Loucy (cell line): ENCODE data around the gene A2M.

ENCODE experiments used
- H2AFZ ChIP-seq: fragments of 200-600 bp; sonication (generic); 2 replicates; pipeline ENCODE4 v1.6.0; 2016; ENCODE audit warnings: antibody characterized with exemption, mild to moderate bottlenecking, low read length, moderate library complexity
- H3F3A ChIP-seq: fragments of 200-600 bp; 2 replicates; pipeline ENCODE4 v1.6.0; 2016; ENCODE audit warnings: antibody characterized with exemption, low read depth, mild to moderate bottlenecking
- H3K27me3 ChIP-seq: fragments of 200-600 bp; sonication (generic); 2 replicates; pipeline ENCODE4 v1.6.1; 2014; ENCODE audit warnings: low read length, mild to moderate bottlenecking; ENCODE audit not compliant: insufficient read depth, poor library complexity, severe bottlenecking
- H3K36me3 ChIP-seq: fragments of 200-600 bp; sonication (generic); 2 replicates; pipeline ENCODE4 v1.6.1; 2016; ENCODE audit warnings: low read length; ENCODE audit not compliant: insufficient read depth
- H3K4me1 ChIP-seq: fragments of 200-600 bp; sonication (generic); 2 replicates; pipeline ENCODE4 v1.5.1; 2014; ENCODE audit warnings: low read length, mild to moderate bottlenecking; ENCODE audit not compliant: insufficient read depth, poor library complexity, severe bottlenecking
- H3K4me2 ChIP-seq: fragments of 200-600 bp; sonication (generic); 2 replicates; pipeline ENCODE4 v1.6.0; 2014; ENCODE audit warnings: antibody characterized with exemption, low read length, low read depth, mild to moderate bottlenecking; ENCODE audit not compliant: poor library complexity, severe bottlenecking
- H3K4me3 ChIP-seq: fragments of 200-600 bp; sonication (generic); 2 replicates; pipeline ENCODE4 v1.5.1; 2014; ENCODE audit warnings: low read length, mild to moderate bottlenecking, mixed read lengths; ENCODE audit not compliant: poor library complexity, severe bottlenecking
- H3K79me2 ChIP-seq: fragments of 200-600 bp; sonication (generic); 2 replicates; pipeline ENCODE4 v1.6.1; 2014; ENCODE audit warnings: low read length; ENCODE audit not compliant: insufficient read depth
- H3K9ac ChIP-seq: fragments of 200-600 bp; sonication (generic); 2 replicates; pipeline ENCODE4 v1.6.0; 2014; ENCODE audit warnings: mild to moderate bottlenecking, low read depth, low read length, moderate library complexity; ENCODE audit not compliant: poor library complexity, severe bottlenecking
- H3K9me2 ChIP-seq: fragments of 200-600 bp; sonication (generic); replicated peaks from 2 replicates; pipeline ENCODE4 v1.6.1; 2016; ENCODE audit warnings: low read depth, low read length, mixed read lengths
- H3K9me3 ChIP-seq: fragments of 200-600 bp; sonication (generic); 2 replicates; pipeline ENCODE4 v1.6.1; 2014; ENCODE audit warnings: mild to moderate bottlenecking, antibody characterized with exemption, low read length, low read depth; ENCODE audit not compliant: insufficient read depth
- H4K20me1 ChIP-seq: fragments of 200-600 bp; sonication (generic); 2 replicates; pipeline ENCODE4 v1.6.0; 2014; ENCODE audit warnings: antibody characterized with exemption, low read length, mild to moderate bottlenecking; ENCODE audit not compliant: insufficient read depth, poor library complexity, severe bottlenecking
- EZH2phosphoT487 ChIP-seq: fragments of 200-600 bp; IDR thresholded peaks from 2 replicates; pipeline ENCODE4 v1.6.1; 2018; ENCODE audit warnings: antibody characterized with exemption, mild to moderate bottlenecking, moderate library complexity, borderline replicate concordance
- TF ChIP-seq, protein P1 (sequence below): fragments of 200-600 bp; sonication (generic); conservative IDR thresholded peaks from 2 replicates; pipeline ENCODE4 v1.5.1; 2014; ENCODE audit warnings: mild to moderate bottlenecking, antibody characterized with exemption, low read length

Gene A2M

DNA sequence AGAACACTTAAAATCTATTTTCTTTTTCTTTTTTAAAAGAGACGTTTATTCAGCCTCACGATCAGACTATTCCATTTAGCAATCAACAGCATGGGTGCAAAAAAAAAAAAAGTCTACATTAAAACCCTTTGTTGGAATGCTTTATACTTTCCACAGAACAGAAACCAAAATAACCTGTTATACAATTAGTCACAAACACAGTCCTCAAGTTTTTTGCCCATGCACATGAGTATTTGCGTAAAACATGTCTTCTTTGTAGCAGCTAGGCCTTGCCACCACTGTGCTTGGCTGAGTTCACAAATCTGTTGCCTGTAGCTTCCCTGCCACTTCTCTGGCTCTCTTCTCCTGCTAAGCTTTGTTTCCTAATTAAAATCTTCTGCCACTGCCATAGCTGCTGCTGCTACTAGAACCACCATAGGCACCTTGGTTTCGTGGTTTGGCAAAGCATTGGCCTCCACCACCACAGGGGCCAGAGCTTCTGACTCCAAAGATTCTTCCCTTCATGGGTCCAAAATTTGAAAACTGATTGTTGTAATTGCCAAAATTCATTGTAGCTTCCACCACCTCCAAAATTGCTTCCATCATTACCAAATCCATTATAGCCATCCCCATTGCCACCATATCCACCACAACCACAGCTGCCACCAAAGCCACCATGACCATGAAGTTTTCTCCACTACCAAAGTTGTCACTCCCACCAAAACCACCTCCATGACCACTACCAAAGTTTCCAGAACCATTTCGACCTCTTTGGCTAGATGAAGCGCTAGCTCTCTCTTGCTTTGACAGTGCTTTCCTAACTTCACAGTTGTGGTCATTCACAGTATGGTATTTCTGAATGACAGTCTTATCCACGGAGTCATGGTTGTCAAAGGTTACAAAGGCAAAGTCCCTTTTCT, 88.3 kb downstream of the A2M start:
- Histone ChIP-seq H3K79me2 (no peaks in the 10 kb centered on the region), H2AFZ (no peak overlapping the region), H3F3A (peaks cover 6% of the 10 kb centered on the region; the same call in 1 of the 2 replicates), H3K4me1 (peaks cover 50% of the 10 kb centered on the region), H3K4me2 (no peak overlapping the region), H3K9ac (no peak overlapping the region), H3K4me3 (no peak overlapping the region), H3K27me3 (no peaks in the 10 kb centered on the region), H3K9me3 (no peaks in the 10 kb centered on the region), H3K9me2 (no peaks in the 10 kb centered on the region), H3K36me3 (no peaks in the 10 kb centered on the region), H4K20me1 (no peaks in the 10 kb centered on the region)
- TF ChIP-seq EZH2phosphoT487 = no peak
- TF ChIP-seq, protein P1, sequence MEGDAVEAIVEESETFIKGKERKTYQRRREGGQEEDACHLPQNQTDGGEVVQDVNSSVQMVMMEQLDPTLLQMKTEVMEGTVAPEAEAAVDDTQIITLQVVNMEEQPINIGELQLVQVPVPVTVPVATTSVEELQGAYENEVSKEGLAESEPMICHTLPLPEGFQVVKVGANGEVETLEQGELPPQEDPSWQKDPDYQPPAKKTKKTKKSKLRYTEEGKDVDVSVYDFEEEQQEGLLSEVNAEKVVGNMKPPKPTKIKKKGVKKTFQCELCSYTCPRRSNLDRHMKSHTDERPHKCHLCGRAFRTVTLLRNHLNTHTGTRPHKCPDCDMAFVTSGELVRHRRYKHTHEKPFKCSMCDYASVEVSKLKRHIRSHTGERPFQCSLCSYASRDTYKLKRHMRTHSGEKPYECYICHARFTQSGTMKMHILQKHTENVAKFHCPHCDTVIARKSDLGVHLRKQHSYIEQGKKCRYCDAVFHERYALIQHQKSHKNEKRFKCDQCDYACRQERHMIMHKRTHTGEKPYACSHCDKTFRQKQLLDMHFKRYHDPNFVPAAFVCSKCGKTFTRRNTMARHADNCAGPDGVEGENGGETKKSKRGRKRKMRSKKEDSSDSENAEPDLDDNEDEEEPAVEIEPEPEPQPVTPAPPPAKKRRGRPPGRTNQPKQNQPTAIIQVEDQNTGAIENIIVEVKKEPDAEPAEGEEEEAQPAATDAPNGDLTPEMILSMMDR = no peak

DNA sequence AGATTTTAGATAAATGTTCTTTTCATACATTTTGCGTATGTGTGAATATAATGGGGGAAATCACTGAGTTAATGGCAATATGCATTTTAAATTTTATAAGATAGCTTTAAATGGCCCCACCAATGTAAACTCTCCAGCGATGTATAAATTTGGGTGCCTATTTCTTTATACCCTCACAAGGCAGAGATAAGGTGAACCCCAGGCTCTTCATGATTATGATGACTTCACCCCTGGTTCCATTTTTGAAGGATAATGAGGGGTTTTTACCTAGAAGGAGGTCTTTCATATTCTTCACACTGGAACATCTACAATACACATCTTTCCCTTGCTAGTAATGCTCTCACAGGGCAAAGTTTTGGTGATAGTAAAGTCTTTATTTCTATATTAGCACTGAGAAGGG, 91.2 kb downstream of the A2M start:
- peak overlapping the region; percentile 58 for H3K4me2 ChIP-seq
- no peak overlapping the region for H2AFZ ChIP-seq
- no peaks in the 10 kb centered on the region for H4K20me1 ChIP-seq
- TF ChIP-seq, protein P1 = no peak
- no peak for TF ChIP-seq EZH2phosphoT487
- H3K9me3 ChIP-seq = no peaks in the 10 kb centered on the region
- no peaks in the 10 kb centered on the region for H3K9me2 ChIP-seq
- H3K9ac ChIP-seq = no peak overlapping the region
- no peaks in the 10 kb centered on the region for H3K27me3 ChIP-seq
- H3K79me2 ChIP-seq = no peaks in the 10 kb centered on the region
- peak overlapping the region; percentile 5 for H3K4me3 ChIP-seq
- no peaks in the 10 kb centered on the region for H3K36me3 ChIP-seq
- H3F3A ChIP-seq = peaks cover 6% of the 10 kb centered on the region; the same call in 1 of the 2 replicates
- H3K4me1 ChIP-seq = peaks cover 43% of the 10 kb centered on the region

DNA sequence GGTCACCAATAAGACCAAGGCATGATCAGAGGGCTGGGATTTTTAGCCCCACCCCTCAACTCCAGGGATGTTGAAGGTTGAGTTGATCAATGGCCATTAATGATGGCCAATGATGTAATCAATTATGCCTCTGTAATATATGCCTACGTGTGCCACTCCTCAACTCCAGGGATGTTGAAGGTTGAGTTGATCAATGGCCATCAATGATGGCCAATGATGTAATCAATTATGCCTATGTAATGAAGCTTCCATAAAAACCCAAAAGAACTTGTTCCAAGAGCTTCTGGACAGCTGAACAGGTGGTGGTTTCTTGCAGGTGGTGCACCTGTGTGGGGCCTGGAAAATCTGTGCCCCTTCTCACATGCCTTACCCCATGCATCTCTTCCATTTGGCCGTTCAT, 93.1 kb downstream of the A2M start:
- H3K27me3 ChIP-seq = no peaks in the 10 kb centered on the region
- TF ChIP-seq EZH2phosphoT487 = no peak
- TF ChIP-seq, protein P1 = no peak
- no peak overlapping the region for H3K4me3 ChIP-seq
- peaks cover 3% of the 10 kb centered on the region; the same call in 1 of the 2 replicates for H3K9me3 ChIP-seq
- H4K20me1 ChIP-seq = no peaks in the 10 kb centered on the region
- peaks cover 6% of the 10 kb centered on the region; the same call in 1 of the 2 replicates for H3F3A ChIP-seq
- peaks cover 41% of the 10 kb centered on the region for H3K4me1 ChIP-seq
- H3K9ac ChIP-seq = no peak overlapping the region
- no peaks in the 10 kb centered on the region for H3K79me2 ChIP-seq
- no peaks in the 10 kb centered on the region for H3K36me3 ChIP-seq
- H3K9me2 ChIP-seq = no peaks in the 10 kb centered on the region
- H2AFZ ChIP-seq = no peak overlapping the region
- H3K4me2 ChIP-seq = no peak overlapping the region
